A204.1 (cell line): Measurements from ENCODE around the gene MOK.
"Not testable (repeated sequence)": the region's sequence is repeated elsewhere in the genome, so short reads cannot be mapped to it uniquely, and the experiment has no call there.

Experiments
- FAIRE-seq: peaks from 2 replicates; lab custom pipeline; 2012; peaks lifted over from hg19 to GRCh38; lab: Jason Lieb, UNC

Gene MOK

DNA sequence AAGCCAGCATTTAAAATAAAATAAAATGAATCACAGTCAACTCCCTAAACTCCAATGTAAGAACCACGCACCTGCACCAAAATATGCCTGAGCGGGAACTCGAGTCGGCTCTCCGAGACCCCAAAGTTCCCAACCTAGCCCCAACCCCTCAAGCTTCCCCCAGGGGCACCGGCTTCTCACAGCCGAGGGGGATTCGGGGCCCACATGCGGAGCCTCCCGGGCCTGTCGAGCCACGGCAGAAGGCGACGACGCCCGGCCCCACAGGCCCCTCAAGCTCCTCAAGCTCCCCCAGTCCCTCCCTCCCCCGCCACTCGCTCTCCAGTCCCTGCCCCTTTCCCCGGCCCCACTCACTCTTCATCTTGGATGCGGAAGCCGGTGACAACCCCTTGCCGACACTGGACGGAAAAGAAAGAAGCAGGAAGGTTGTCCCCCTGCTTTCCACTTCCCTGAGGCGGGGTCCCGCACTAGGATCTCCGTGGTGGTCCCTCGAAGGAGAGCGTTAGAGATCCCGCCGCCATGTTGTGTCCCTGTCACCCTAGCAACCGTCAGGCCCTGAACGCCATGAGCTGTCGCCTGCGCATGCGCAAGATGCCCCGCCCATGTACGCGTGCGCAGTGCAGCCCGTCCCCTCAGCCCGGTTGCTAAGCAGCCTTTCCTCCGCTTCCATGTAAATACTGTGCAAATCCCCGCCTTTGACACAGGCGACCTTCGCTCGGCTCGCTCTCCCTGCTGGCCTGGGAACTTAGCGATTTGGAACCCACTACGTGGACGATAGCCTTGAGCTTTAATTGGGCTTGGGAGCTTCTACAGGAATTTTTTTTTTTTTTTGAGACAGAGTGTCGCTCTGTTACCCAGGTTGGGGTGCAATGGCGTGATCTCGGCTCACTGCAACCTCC is at the start of gene MOK:
MOK (minus strand) TSS at position 554 of the 896 bp plus-strand sequence; CDS start at position 358, 196 bp downstream.
- FAIRE-seq, result peak; percentile 78

DNA sequence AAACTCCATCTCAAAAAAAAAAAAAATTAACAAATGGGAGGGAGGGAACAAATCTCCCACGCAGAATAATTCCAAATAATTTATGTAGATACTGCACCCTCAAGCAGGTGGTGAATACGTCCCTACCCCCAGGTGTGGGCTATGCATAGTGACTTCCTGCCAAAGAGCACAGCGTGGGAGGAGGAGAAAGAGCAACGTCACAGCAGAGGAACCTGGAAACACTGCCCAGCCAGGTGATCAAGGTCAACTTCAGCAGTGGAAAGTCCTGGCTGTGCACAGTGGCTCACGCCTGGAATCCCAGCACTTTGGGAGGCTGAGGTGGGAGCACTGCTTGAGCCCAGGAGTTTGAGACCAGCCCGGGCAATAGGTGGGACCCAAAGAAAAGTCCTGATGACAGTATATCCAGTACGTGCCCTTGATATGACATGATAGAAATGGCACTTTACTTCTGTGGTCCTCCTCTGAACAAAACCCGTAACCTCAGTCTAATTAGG is 48.2 kb upstream of the MOK start:
- FAIRE-seq, result no peak

- no peak for FAIRE-seq
These were observed 47.2 kb upstream of the MOK start for GRCh38 chr14:102352213-102352612.

DNA sequence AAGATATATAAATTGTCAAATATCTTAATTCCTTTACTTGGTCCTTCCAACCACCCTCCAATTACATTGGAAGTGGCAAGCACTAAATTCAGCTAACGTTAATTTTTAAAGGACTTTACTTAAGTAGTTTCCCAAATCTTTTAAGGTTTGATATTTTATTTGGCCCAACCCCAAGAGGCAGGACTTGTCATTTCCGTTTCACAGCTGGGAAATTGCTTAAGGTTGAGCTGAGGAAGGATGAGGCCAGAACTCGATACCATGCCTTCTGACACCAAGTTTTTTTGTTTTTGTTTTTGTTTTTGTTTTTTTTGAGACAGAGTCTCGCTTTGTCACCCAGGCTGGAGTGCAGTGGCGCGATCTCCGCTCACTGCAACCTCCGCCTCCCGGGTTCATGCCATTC is 46.6 kb upstream of the MOK start:
- not testable (repeated sequence) for FAIRE-seq

DNA sequence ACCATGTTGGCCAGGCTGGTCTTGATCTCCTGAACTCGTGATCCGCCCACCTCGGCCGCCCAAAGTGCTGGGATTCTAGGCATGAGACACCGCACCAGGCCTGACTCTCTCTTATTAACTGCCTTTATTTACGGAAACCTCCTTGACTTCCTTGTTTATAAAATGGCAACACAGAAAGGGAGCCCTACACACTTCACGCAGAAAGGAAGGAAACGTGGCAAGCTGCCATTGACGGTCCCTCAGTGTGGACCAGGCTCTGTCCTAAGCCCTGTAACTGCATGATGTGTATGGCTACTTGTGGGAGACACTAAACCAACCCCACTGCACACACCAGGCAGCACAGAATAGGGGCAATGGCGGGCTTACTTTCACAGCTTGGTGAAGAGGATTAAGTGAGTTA is 46.1 kb upstream of the MOK start:
- no peak for FAIRE-seq

DNA sequence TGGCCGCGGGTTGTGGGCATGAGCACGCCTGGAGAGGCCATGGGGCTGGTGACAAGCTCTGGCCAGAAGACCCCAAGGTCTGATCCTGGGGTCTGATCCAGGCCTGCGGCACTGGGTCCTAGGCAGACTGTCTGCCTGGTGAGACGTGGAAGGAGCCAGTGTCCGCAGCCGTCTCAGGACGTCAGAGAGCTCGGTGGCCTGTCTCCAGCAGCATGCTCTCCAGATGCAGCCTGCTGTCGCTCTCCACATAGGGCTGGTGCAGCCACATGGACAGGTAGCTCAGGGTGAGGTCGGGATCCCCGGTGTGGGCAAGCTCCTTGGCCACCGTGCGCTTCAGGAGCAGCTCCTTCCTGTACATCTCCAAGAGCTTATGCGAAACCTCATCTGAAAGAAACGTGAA is 43.4 kb upstream of the MOK start:
- no peak for FAIRE-seq

- no peak for FAIRE-seq
These were observed 41.7 kb upstream of the MOK start for GRCh38 chr14:102346645-102347044.

DNA sequence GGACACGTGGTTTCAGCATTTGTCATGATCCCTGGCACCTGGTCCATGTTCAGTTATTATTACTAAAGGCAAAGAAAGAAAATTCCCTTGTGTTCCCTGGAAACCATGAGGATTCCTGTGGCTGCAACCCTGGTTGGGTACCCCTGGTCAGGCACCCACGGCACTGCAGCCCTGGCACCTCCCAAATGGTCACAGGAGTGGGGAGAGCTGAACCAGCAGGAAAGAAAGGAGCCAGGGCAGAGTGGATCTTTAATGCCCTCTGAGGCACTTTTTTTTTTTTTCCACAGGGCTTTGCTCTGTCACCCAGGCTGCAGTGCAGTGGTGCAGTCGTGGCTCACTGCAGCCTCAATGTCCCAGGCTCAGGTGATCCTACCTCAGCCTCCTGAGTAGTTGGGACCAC is 40.3 kb upstream of the MOK start:
- no peak for FAIRE-seq

GRCh38 chr14:102344485-102344884 is 39.5 kb upstream of the MOK start:
- FAIRE-seq, result no peak

GRCh38 chr14:102344084-102344483 is 39.1 kb upstream of the MOK start:
- FAIRE-seq, result no peak

DNA sequence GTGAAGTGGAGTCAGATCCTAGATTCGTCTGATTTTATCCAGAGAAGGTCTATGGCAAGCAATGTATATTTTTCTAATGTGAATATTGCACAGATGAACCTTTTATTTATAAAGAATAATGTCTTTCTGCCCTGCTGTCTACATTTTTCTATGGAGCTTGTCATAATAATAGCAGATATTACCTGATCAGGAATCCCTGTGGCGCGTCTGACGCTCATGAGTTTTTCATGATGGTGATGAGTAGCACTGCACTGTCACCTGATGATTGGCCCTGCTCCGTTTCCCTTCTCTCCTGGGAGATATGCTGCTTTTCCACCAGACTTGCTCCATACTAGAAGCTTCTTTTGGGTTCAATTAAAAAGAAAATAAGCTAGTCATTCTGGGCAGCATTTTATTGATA is 37.3 kb upstream of the MOK start:
- FAIRE-seq, result no peak

GRCh38 chr14:102341566-102341965 is 36.6 kb upstream of the MOK start:
- FAIRE-seq, result no peak

DNA sequence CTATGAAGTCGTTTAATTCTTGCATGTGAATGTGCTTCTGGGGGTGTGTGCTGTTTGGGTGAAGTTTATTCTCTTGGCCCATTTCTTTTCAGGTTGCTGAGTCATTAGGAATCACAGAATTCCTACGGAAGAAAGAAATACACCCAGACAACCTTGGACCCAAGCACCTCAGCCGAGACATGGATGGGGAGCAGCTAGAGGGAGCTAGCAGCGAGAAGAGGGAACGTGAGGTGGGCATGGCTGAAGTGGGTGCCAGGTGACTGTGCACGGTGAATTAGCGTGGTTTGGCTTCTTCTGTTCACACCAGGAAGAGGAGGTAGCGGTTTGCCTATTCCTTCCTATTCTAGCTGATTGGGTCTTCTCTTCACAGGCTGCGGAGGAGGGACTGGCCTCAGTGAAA is 33.8 kb upstream of the MOK start:
- FAIRE-seq, result no peak

GRCh38 chr14:102335163-102335562 is 30.2 kb upstream of the MOK start:
- FAIRE-seq, result no peak

DNA sequence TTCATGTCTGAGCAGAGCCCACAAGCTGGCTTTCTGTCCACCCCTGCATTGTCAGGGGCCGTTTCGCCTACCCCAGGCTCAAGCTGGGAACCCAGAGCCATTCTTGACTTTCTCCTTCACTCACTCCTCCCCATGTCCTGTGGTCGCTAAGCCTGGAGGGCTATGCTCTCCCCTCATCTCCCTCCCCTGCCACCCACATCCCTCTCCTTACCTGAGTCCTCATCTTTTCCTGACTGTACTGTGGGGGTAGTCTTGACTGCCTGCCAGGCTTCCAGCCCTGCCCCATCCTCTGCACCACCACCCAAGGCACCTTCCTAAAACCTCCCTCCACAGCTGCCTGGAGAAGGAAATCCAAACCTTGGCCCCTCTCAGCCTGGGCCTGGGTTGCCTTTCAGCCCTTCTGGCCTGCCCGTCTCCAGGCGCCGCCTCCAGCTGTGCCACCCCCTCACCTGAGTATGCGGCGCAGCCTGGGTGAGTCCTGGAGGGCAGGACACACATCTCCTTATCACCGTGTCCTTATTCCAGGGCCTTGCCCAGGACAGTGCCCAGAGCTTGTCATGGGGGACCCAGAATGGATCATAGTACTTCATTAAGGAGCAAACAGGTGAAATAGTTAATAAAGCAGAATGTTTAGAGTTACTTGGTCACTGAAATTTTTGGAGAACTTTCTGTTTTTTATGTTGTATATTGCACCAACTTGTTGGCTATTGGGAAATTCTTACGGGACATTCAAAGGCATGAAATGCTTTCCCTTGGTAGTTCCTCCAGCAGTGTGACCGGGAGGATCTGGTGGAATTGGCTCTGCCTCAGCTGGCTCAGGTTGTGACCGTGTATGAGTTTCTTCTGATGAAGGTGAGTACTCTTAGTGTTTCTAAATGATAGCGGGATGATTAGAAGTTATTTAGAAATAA is 29.1 kb upstream of the MOK start:
- no peak for FAIRE-seq

- FAIRE-seq, result no peak
These were observed 28.4 kb upstream of the MOK start for GRCh38 chr14:102333390-102333789.

DNA sequence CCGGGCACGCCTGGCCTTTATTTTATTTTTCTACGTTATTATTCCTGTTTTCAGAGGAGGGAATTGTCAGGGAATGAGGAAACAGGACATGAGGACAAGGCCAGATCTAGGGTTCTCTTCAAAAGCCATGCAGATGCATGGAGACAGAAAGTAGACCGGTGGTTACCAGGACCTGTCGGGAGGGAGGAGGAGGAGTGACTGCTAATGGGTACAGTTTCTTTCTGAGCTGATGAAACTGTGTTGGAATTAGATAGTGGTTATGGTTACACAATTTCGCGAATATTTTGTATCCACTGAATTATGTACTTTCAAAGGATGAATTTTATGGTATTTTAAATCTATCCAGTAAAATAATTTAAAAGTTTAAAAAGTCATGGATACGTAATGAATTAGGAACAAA is 25.8 kb upstream of the MOK start:
- FAIRE-seq, result no peak

GRCh38 chr14:102329381-102329780 is 24.4 kb upstream of the MOK start:
- FAIRE-seq, result not testable (repeated sequence)

GRCh38 chr14:102326583-102326982 is 21.6 kb upstream of the MOK start:
- no peak for FAIRE-seq

DNA sequence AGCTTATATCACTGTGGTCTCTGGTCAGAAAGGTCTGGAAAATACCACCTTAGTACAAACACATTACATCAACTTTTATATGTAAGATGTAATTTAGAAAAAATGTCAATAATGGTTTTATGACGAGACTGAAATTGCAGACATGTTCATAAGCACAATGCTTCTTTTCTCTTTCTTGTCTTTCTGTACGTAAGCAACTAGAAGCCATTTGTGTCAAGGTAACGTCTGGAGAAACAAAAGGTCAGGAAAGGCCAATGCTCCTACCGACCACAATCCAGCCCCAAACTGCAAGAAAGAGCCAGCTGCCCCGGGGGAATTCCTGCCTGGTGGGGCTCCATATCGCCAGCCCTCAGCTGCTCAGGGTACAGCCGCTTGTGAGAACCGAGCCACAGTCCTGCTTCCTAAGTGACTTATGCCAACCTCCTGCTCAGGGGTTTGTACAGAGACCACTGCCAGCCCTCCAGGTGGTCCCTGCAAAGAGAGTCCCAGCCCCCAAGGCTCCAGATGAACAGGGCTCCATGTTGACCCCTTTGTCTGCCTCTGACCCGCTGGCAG is 20.9 kb upstream of the MOK start:
- no peak for FAIRE-seq

DNA sequence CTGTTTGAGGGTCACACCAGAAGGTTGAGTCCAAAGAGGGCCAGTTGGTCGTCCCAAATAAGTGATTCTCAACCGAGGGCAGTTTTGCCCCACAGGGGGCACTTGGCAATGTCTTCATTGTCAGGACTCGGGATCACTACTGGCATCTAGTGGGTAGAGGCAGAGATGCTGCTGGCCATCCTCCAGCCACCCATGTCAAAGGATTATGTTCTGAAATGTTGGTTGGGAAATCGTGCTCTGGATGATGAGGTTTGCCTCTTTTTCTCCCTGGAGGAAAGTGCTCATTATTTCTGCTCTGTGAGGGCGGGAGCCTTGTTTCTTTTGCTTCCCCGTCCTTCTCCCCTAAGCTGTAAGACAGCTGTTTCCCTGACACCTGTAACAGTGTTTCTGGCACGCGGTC is 18.1 kb upstream of the MOK start:
- FAIRE-seq, result peak; percentile 91
